ENCODE data around the gene RTBDN. TPM values are rescaled to one million over a fixed set of nuclear protein-coding genes. Genes with fewer than 3 reads are reported as not detected.

RTBDN gene
- total and polyA plus RNA-seq, 2 of the 8 experiments (the other 6 are each of a cell fraction or from before 2014, with no cell fraction given): 4.0 to 4.8 TPM

DNA sequence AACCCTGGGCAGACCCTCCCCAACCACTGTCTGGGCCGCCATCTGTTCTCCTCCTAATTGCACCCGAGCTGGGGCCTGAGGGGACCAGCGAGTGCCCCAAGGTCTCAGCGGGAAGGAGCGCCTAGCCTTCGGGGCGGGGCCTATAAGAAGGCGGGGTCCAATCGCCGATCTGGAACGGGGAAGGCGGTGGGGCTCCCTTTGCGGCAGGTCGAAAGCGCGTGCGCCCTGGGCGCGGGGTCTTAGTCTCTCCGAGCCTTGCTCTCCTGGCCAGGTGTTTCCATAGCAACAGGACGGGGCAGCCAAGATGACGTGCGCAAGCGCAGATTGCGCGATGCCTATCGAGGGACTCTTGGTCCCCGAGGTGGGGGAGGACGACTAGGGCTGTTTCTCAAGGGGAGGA, 6.7 kb upstream of the RTBDN start (continued):
- no peak for TF ChIP-seq SP2 (IDR thresholded peaks at IDR 0.05; ENCODE audit: low read length)
- TF ChIP-seq, protein P1, sequence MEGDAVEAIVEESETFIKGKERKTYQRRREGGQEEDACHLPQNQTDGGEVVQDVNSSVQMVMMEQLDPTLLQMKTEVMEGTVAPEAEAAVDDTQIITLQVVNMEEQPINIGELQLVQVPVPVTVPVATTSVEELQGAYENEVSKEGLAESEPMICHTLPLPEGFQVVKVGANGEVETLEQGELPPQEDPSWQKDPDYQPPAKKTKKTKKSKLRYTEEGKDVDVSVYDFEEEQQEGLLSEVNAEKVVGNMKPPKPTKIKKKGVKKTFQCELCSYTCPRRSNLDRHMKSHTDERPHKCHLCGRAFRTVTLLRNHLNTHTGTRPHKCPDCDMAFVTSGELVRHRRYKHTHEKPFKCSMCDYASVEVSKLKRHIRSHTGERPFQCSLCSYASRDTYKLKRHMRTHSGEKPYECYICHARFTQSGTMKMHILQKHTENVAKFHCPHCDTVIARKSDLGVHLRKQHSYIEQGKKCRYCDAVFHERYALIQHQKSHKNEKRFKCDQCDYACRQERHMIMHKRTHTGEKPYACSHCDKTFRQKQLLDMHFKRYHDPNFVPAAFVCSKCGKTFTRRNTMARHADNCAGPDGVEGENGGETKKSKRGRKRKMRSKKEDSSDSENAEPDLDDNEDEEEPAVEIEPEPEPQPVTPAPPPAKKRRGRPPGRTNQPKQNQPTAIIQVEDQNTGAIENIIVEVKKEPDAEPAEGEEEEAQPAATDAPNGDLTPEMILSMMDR (IDR thresholded peaks at IDR 0.05; ENCODE audit: control extremely low read depth in 1 of 3, insufficient read depth in 1 of 3, low read depth in 1 of 3, low read length in 3 of 3): no peak
- no peak for TF ChIP-seq HDAC6 (IDR thresholded peaks at IDR 0.05; ENCODE audit: low read depth, low read length)
- no peak for TF ChIP-seq KDM5A (IDR thresholded peaks at IDR 0.05; ENCODE audit: low read length)
- no peak for TF ChIP-seq SP1 (IDR thresholded peaks at IDR 0.05; ENCODE audit: low read depth, low read length)
- TF ChIP-seq RFX5 (IDR thresholded peaks at IDR 0.05; ENCODE audit: borderline replicate concordance, low read depth, low read length): 0 out of 2 replicates have a peak, but pooled peaks have one; percentile 2
- TF ChIP-seq BACH1 (IDR thresholded peaks at IDR 0.05; ENCODE audit: low read length): no peak
- no peak for TF ChIP-seq TAF7 (optimal IDR thresholded peaks at IDR 0.05; ENCODE audit: borderline replicate concordance, low read depth, low read length)
- TF ChIP-seq TAF1 (IDR thresholded peaks at IDR 0.05; ENCODE audit: low read depth, low read length): 0 out of 2 replicates have a peak, but pooled peaks have one; percentile 15
- TF ChIP-seq TBP (IDR thresholded peaks at IDR 0.05; ENCODE audit: low read depth, low read length): peak; percentile 28; the same call in 1 of the 2 replicates
- TF ChIP-seq CREB1 (IDR thresholded peaks at IDR 0.05): peak; percentile 71; the same call in 1 of the 2 replicates
- no peak for TF ChIP-seq KDM1A (IDR thresholded peaks at IDR 0.05; ENCODE audit: borderline replicate concordance, low read length)
- TF ChIP-seq CHD1 (IDR thresholded peaks at IDR 0.05; ENCODE audit: low read depth, low read length): no peak
- no peak for TF ChIP-seq ASH2L (IDR thresholded peaks at IDR 0.05; ENCODE audit: low read length)
- no peak for TF ChIP-seq RNF2 (IDR thresholded peaks at IDR 0.05; ENCODE audit: borderline replicate concordance, low read depth, low read length, missing control alignments, poor library complexity, severe bottlenecking)
- no peak for TF ChIP-seq HDAC2 (IDR thresholded peaks at IDR 0.05; ENCODE audit: borderline replicate concordance in 1 of 2, low read depth in 2 of 2, low read length in 2 of 2)
- TF ChIP-seq, protein P2, sequence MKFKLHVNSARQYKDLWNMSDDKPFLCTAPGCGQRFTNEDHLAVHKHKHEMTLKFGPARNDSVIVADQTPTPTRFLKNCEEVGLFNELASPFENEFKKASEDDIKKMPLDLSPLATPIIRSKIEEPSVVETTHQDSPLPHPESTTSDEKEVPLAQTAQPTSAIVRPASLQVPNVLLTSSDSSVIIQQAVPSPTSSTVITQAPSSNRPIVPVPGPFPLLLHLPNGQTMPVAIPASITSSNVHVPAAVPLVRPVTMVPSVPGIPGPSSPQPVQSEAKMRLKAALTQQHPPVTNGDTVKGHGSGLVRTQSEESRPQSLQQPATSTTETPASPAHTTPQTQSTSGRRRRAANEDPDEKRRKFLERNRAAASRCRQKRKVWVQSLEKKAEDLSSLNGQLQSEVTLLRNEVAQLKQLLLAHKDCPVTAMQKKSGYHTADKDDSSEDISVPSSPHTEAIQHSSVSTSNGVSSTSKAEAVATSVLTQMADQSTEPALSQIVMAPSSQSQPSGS (IDR thresholded peaks at IDR 0.05; ENCODE audit: low read length): no peak
- no peak for TF ChIP-seq SRF (IDR thresholded peaks at IDR 0.05; ENCODE audit: low read depth, low read length)
- no peak for TF ChIP-seq CBX5 (IDR thresholded peaks at IDR 0.05; ENCODE audit: low read depth, low read length)
- TF ChIP-seq, protein P3, sequence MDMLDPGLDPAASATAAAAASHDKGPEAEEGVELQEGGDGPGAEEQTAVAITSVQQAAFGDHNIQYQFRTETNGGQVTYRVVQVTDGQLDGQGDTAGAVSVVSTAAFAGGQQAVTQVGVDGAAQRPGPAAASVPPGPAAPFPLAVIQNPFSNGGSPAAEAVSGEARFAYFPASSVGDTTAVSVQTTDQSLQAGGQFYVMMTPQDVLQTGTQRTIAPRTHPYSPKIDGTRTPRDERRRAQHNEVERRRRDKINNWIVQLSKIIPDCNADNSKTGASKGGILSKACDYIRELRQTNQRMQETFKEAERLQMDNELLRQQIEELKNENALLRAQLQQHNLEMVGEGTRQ (IDR thresholded peaks at IDR 0.05; ENCODE audit: low read length): no peak
- TF ChIP-seq MAFK (IDR thresholded peaks at IDR 0.05; ENCODE audit: low read depth, low read length): no peak

All from H1 (cell line).